ENCODE results near the gene ING5.

ING5 gene

GRCh38 chr2:241706537-241706936 lies 4.7 kb downstream of the ING5 start:
- no peak for DNase-seq (ENCODE audit: low read depth)

GRCh38 chr2:241708879-241709278 lies 7.0 kb downstream of the ING5 start:
- DNase-seq (ENCODE audit: low read depth), result no peak

- no peak for DNase-seq (ENCODE audit: low read depth)
Measured at GRCh38 chr2:241719093-241719492, 17.3 kb downstream of the ING5 start.

DNA sequence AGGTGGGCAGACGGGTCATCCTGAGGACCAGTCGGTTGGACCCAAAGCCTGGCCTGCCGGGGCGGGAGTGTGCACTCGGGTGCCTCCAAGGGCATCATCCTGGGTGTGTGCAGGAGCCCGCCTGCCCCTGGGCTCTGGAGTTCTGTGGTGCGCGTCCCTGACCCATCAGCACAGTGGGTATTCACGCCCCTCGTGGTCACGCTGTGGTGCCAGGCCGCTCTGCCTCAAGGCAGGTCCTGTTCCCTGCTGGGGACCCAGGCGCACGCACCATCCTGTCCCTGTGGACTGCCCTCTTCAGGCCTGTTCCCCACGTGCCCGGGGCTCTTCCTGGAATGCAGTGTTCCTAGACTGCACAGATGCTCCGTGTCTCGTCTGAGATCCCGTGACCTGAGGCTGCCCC lies 18.3 kb downstream of the ING5 start:
- no peak for DNase-seq (ENCODE audit: low read depth)

DNA sequence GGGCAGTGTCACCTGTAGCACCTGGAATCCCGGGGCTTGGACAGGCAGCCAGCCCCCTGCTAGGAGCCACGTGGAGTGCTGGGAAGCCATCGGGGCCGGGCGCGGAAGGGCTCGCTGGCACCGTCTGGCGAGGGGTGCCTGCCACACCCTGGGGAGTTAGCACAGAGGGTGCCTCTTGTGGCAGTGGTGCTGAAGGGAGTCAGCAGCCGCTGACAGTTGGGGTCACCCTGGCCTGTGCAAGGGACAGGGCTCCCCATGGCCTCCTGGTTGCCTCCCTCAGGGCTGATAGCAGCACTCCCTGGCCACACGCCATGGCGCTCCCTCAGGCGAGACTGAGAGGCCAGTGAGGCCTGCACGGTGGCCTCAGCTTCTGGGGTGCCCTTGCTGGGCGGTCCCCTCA lies 18.7 kb downstream of the ING5 start:
- no peak for DNase-seq (ENCODE audit: low read depth)

DNA sequence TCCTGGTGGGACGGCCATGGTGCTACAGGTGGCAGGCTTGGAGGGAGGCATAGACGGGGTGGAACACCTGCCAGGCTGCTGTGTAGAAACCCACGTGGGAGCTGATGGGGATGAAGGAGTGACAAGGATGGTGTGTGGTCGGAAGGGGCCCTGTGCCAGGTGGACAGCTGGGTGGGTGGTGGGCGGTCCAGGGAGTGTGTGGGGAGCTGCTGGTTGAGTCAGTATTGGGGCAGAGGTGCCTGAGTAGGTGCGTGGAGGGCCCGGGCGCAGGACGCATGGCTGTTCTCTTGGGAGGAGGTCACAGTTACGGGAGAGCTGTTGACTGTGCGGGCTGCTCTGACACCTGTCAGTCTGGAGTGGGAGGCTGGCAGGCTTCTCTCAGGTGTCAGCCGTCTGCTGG lies 20.0 kb downstream of the ING5 start:
- no peak for DNase-seq (ENCODE audit: low read depth)

DNA sequence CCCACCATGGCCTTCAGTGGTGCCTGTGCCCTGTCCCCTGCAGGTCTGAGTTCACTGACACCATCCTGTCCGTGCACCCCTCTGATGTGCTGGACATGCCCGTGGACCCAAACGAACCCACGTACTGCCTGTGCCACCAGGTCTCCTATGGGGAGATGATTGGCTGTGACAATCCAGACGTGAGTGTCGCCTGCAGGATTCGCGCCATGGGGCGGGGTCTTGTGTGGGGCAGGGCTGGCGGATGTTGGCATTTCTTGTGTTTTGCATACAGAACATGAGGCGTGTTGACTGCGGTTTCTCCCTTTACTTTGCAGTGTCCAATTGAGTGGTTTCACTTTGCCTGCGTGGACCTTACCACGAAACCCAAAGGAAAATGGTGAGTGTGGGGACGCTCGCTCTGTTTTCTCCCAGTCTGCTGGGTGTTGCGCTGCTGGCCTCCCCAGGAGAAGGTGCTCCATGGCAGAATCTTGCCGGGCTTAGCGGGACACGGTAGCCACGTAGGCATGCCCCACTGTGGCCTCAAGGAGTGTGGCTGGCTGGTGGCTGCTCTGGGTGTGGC lies 21.1 kb downstream of the ING5 start:
- DNase-seq (ENCODE audit: low read depth), result no peak

DNA sequence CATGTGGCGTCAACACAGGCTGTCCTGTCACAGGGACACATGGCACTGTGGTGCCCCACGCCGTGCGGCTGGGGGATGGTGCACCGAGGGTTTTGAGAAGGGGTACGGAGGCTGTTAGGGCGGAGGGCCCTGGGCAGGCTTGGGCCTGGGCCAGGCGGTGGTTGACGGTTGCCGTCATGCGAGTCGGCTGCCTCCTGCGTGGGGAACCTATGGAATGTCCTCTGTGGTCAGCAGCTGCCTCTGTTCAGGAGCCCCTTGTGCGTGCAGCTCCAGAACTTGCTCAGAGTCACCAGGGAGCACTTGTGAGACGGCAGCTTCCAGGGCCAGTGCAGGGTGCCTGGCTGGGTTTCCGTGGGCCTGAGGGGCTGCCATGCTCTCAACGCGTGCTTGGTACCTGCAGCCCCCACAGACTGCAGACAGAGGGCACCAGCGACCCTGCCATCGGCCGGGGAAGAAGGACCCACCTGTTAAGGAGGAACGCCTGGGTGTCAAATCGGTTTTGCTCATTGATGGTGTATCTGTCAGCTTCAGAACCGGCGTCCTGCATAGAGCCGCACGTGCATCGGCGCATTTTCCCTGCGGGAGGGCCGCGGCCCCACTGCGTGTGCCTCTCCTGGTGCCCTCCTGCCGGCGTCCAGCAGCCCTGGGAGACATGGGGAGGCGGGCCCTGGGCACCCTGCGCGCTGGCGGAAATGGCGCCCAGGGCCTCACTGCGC lies 22.6 kb downstream of the ING5 start:
- DNase-seq (ENCODE audit: low read depth), result no peak

- no peak for DNase-seq (ENCODE audit: low read depth)
Measured at GRCh38 chr2:241724975-241725870, 23.4 kb downstream of the ING5 start.

DNA sequence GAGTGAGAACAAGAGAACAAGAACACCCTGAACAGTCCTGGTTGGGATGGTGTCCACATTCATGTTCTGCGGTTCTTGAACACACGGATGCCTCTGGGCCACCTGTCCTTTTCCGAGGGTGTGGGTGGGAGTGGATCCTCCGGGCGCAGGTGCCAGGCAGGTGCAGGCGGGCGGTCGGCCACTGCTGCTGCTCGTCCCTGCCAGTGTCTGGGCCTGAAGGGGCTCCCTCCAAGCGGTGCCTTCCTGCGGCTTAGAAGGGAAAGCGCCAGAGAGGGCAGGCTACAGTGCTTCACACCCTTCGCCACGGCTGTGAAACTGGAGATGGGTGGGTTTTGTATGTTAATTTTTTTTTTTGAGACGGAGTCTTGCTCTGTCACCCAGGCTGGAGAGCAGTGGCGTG lies 24.6 kb downstream of the ING5 start:
- no peak for DNase-seq (ENCODE audit: low read depth)

DNA sequence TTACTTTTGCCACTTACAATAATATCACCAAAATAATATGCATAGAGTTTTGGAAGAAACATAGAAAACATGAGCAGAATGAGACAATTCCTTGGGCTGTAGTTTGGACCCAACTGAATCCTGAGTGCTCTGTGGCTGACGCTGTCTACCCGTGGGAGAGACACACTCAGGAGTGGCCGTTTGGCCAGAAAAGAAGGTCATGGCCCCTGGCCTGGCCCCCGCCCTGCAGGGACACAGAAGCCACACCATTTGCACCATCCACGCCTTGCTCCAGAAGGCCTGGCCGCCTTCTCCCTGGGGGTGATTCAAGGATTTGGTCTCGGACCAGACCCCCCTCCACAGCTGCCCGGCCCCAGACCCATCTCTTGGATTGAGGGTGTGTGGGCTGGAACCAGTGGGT lies 26.2 kb downstream of the ING5 start:
- no peak for DNase-seq (ENCODE audit: low read depth)

DNA sequence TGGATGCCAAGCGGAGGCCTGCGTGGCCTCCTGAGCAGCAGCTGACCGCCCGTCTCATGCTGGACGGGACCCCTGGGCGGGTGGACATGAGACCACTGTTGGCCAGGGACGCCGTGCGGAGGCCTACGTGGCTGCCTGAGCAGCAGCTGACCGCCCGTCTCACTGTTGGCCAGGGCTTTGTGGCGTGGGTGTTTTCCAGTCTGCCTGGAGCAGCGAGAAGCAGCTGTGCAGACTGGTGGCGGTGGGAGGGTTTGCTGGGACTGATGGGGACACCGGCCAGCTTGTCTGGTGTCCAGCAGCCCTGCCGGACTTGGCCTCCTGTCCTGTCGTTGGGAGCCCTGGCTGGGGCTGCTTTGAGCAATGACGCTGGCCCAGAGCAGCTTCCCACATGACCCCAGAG lies 26.8 kb downstream of the ING5 start:
- no peak for DNase-seq (ENCODE audit: low read depth)

- no peak for DNase-seq (ENCODE audit: low read depth)
Measured at GRCh38 chr2:241729868-241730267, 28.0 kb downstream of the ING5 start.

DNA sequence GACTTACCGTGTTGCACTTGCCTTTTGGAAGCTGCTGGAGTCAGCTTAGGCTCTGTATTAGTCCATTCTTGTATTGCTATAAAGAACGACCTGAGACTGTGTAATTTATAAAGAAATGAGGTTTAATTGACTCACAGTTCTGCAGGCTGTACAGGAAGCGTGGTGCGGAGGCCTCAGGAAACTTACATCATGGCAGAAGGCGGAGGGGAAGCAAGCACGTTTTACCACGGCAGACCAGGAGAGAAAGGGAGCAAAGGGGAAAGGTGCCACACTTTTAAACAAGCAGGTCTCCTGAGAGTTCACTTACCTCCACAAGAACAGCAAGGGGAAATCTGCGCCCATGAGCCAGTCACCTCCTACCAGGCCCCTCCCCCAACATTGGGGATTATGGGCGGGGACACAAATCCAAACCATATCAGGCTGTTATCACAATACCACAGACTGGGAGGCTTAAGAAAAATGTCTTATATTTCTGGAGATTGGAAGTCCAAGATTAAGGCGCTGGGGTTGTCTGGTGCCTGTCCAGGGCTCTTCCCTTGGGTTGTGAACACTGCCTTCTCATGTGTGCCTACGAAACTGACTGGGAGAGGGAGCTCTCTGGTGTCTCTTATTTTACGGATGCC lies 28.9 kb downstream of the ING5 start:
- no peak for DNase-seq (ENCODE audit: low read depth)

- DNase-seq (ENCODE audit: low read depth), result peak; percentile 41
Measured at GRCh38 chr2:241732513-241733186, 30.8 kb downstream of the ING5 start.

DNA sequence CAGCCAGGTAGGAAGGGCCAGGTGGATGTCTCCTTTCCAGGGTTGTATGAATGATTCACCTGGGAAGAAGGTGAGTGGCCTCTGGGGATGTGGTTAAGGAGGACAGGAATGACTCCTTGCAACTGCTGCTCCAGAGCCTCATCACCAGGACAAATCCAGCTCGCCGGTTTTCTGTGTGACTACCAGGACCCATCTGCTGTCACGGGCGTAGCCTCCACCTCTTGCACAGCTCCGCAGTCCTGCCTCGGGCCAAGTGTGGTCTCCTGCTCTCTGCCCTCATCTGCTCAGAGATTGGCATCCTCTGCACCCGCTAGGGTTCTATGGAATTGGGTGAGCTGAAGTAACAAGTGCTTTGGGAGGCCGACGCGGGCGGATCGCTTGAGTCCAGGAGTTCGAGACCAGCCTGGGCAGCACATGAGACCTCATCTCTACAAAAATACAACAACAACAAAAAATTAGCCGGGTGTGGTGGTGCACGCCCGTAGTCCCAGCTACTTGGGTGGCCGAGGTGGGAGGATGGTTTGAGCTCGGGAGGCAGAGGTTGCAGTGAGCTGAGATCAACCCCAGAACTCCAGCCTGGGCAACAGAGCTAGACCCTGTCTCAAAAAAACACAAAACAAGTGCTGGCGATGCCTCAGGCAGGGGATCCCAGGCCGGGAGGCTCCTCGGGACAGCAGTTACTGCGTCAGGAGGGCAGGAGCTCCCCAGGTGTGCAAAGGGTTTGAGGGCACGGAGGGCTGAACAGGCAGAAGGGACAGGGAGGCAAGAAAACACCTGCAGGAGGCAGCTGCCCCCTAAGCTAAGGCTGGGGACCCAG lies 31.8 kb downstream of the ING5 start:
- no peak for DNase-seq (ENCODE audit: low read depth)

DNA sequence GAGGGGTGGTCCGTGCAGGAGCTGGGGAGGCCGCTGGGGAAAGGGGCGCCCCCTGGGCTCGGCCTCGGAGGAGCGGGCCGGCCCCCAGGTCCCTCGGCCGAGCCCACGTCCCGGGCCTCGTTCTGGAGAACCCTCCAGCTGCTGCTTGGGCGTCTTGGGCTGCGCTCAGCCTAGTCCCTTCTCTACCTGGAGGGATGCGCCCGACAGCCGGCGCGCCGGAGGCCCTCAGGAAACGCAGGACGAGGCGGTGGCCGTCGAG lies 32.3 kb downstream of the ING5 start:
- no peak for DNase-seq (ENCODE audit: low read depth)

DNA sequence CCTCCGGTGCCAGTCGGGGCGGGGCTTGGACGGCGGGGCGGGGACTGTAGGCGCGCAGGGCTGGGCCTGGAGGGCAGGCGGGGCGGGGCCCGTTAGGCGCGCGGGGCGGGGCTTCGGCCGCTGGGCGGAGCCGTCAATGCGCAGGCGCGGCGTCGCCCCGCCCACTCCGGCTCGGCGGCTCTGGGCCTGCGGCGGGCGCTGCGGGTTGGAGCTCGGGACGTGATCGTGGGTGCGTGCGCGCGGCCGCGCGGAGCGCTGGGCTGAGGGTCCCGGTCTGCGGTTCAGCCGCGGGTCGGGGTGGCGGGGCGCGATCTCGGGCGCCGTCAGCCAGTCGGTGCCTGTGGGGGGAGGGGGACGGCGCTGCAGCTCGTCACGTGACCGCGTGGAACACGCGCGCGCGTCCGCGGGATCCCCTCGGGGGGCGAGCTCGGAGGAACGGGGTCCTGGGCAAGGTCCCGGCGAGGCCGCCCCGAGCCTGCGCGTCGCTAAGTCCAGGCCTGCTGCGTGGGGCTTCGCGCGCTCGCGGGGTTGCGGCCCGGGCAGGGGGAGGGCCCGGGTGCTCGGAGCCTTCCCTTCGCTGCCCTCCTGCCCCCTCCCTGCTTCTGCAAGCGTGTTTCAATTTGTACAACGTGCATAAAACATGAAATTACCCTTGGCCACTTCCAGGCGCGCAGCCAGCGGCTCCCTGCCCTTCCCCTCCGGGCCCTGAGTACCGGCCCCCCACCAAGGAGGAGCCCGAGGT lies 32.8 kb downstream of the ING5 start, which contains the start of gene D2HGDH:
TSS of gene D2HGDH (plus strand) at position 164 of the 742 bp plus-strand sequence. CDS start 595 bp downstream, outside the sequence.
- DNase-seq (ENCODE audit: low read depth), result peak; percentile 90

GRCh38 chr2:241736111-241736510 lies 34.3 kb downstream of the ING5 start:
- DNase-seq (ENCODE audit: low read depth), result no peak

- DNase-seq (ENCODE audit: low read depth), result no peak
Measured at GRCh38 chr2:241738040-241738686, 36.3 kb downstream of the ING5 start.
